ENCODE data around the gene SLC16A5. TPM values are rescaled to one million over a fixed set of nuclear protein-coding genes. Genes with fewer than 3 reads are reported as not detected.

Gene SLC16A5
- total and polyA plus RNA-seq, 10 of the 15 experiments (the other 5 are each of a cell fraction or from before 2014, with no cell fraction given) = 0.03 to 3.1 (median 0.96) TPM

DNA sequence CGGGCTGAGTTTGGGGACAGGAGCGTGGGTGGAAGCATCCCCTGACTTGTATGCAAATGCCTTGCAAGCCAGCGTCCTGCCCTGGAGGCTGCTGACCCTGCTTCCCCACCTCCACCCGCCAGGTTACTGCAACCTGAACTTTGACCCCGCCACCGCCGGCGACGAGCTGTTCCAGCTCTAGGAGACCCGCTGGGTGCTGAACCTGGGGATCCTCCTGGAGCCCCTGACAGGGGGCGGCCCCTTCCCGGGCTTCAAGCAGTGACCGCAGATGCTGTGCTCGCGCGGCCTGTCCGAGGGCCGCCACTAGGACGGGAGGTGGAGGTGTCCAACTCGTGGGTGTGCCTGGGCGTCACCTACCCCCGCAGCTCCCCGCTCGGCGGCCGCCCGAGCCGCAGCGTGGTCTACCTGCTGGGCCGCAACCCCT, 10.7 kb upstream of the SLC16A5 start (continued):
- peak; percentile 79 for TF ChIP-seq NR2C1 (IDR thresholded peaks at IDR 0.05)

DNA sequence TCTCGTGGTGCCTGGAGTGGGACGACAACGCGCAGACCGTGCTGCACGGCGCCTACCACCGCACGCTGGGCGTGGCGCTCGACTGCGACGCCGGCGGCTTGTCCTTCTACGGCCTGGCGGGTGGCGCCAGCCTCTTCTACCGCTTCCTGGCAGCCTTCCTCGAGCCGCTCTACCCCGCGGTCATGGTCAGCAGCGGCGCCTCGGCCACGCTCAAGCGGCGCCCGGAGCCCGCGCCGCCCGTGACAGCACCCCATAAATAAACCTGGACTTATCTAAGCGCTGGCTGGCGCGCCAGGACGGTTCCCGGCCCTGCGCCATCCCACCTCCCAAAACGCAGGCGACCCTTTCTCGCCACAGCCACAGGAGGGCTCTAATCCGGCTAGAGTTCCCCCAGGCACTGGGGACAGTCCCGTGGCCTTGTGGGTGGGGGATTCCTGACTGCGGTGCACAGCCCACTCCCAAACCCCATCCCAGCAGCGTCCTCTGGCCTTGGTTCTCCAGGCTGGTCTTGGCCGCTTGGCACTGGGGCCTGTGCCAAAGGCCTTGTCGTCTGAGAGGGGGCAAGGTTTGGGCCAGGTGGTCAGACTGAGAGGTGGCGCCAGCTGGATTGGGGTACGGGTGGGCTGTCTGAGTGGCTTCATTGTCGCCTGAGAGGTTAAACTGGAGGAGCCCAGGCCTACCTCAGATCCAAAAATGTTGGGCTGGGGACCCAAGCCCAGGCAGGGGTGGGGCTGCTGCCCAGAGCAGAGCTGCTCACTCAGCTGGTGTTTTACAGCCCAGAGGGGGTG, 10.1 kb upstream of the SLC16A5 start:
- TSS peak; percentile 81 for BruUV-seq (replicated peaks)
- CTCF ChIA-PET = interaction anchor here (0.8 to 7.6 kb wide), 9 partner anchors 8 to 124 kb away, joined by 3 to 54 read pairs (median 4); partner anchors contain the start of gene NT5C
- Histone ChIP-seq H2AFZ (ENCODE audit: control insufficient read depth, low read depth, low read length) (peak overlapping the region; percentile 82), H3K4me2 (ENCODE audit: control insufficient read depth, insufficient read depth) (peak overlapping the region; percentile 91), H4K20me1 (ENCODE audit: control insufficient read depth, insufficient read depth) (no peaks in the 10 kb centered on the region), H3K9ac (ENCODE audit: control insufficient read depth, insufficient read depth, low read length) (peak overlapping the region; percentile 79), H3K4me1 (ENCODE audit: control insufficient read depth, insufficient read depth, low read length) (peaks cover 30% of the 10 kb centered on the region), H3K27ac (ENCODE audit: control insufficient read depth, insufficient read depth) (peak overlapping the region; percentile 64), H3K27me3 (replicated peaks in 1 of 2; ENCODE audit: control insufficient read depth in 2 of 2, insufficient read depth in 2 of 2, low read length in 1 of 2) (no peaks in the 10 kb centered on the region), H3K79me2 (ENCODE audit: control insufficient read depth, insufficient read depth, low read length) (no peaks in the 10 kb centered on the region), H3K36me3 (ENCODE audit: control insufficient read depth in 2 of 2, insufficient read depth in 2 of 2, low read length in 1 of 2) (no peaks in the 10 kb centered on the region), H3K9me3 (replicated peaks; ENCODE audit: control insufficient read depth, insufficient read depth, low read length) (no peaks in the 10 kb centered on the region), H3K4me3 (peak overlapping the region; percentile 47; the same call in 1 of the 2 replicates)
- DNase-seq (ENCODE audit: low read depth, low spot score) (no peak), FAIRE-seq (no peak), ATAC-seq (peak; percentile 77)
- SMC1A ChIA-PET (ENCODE audit: uncharacterized antibody, unreplicated experiment) = interaction anchor here (0.9 to 2.3 kb wide), 7 partner anchors 9 to 335 kb away, joined by 3 to 13 read pairs (median 3); partner anchors contain the start of gene SLC16A5
- intact Hi-C loops (cut with micrococcal nuclease; ENCODE audit: unreplicated experiment) (no loop called here), in situ Hi-C loops (cut with MboI) (no loop called here)
- 2% methylated on average over 53 of the region's 53 CpGs for WGBS (ENCODE audit: insufficient coverage, insufficient replicate concordance, low lambda C conversion rate, missing lambda C conversion rate)
- RAD21 ChIA-PET (ENCODE audit: unreplicated experiment) = interaction anchor here (0.7 to 2.2 kb wide), 15 partner anchors 8 to 220 kb away, joined by 3 to 13 read pairs (median 5); partner anchors contain the start of genes ARMC7, NT5C and SLC16A5
- POLR2A ChIA-PET = interaction anchor here (0.7 to 3.9 kb wide), 7 partner anchors 11 to 102 kb away, joined by 3 to 15 read pairs (median 3); partner anchors contain the start of genes ARMC7, JPT1 and SLC16A5
- TF ChIP-seq CHD2 (IDR thresholded peaks at IDR 0.05; ENCODE audit: borderline replicate concordance, low read depth, low read length) (no peak), STAT3 (IDR thresholded peaks at IDR 0.05; ENCODE audit: low read depth, low read length) (no peak), TCF3 (IDR thresholded peaks at IDR 0.05; ENCODE audit: borderline replicate concordance, insufficient read depth, low read depth, low read length) (no peak), RAD51 (IDR thresholded peaks at IDR 0.05) (no peak), TBL1XR1 (IDR thresholded peaks at IDR 0.05; ENCODE audit: low read depth, low read length) (no peak), ESRRA (IDR thresholded peaks at IDR 0.05; ENCODE audit: low read length) (no peak), IRF4 (IDR thresholded peaks at IDR 0.05; ENCODE audit: low read depth, low read length) (no peak), HCFC1 (IDR thresholded peaks at IDR 0.05; ENCODE audit: low read length) (no peak), ZNF274 (IDR thresholded peaks at IDR 0.05; ENCODE audit: insufficient read depth, insufficient read length) (no peak)
- TF ChIP-seq, protein P1, sequence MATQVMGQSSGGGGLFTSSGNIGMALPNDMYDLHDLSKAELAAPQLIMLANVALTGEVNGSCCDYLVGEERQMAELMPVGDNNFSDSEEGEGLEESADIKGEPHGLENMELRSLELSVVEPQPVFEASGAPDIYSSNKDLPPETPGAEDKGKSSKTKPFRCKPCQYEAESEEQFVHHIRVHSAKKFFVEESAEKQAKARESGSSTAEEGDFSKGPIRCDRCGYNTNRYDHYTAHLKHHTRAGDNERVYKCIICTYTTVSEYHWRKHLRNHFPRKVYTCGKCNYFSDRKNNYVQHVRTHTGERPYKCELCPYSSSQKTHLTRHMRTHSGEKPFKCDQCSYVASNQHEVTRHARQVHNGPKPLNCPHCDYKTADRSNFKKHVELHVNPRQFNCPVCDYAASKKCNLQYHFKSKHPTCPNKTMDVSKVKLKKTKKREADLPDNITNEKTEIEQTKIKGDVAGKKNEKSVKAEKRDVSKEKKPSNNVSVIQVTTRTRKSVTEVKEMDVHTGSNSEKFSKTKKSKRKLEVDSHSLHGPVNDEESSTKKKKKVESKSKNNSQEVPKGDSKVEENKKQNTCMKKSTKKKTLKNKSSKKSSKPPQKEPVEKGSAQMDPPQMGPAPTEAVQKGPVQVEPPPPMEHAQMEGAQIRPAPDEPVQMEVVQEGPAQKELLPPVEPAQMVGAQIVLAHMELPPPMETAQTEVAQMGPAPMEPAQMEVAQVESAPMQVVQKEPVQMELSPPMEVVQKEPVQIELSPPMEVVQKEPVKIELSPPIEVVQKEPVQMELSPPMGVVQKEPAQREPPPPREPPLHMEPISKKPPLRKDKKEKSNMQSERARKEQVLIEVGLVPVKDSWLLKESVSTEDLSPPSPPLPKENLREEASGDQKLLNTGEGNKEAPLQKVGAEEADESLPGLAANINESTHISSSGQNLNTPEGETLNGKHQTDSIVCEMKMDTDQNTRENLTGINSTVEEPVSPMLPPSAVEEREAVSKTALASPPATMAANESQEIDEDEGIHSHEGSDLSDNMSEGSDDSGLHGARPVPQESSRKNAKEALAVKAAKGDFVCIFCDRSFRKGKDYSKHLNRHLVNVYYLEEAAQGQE (IDR thresholded peaks at IDR 0.05; ENCODE audit: low read depth, low read length) = 0 out of 2 replicates have a peak, but pooled peaks have one; percentile 6
- TF ChIP-seq, protein P2, sequence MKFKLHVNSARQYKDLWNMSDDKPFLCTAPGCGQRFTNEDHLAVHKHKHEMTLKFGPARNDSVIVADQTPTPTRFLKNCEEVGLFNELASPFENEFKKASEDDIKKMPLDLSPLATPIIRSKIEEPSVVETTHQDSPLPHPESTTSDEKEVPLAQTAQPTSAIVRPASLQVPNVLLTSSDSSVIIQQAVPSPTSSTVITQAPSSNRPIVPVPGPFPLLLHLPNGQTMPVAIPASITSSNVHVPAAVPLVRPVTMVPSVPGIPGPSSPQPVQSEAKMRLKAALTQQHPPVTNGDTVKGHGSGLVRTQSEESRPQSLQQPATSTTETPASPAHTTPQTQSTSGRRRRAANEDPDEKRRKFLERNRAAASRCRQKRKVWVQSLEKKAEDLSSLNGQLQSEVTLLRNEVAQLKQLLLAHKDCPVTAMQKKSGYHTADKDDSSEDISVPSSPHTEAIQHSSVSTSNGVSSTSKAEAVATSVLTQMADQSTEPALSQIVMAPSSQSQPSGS (IDR thresholded peaks at IDR 0.05; ENCODE audit: low read length) = no peak
- TF ChIP-seq, protein P3, sequence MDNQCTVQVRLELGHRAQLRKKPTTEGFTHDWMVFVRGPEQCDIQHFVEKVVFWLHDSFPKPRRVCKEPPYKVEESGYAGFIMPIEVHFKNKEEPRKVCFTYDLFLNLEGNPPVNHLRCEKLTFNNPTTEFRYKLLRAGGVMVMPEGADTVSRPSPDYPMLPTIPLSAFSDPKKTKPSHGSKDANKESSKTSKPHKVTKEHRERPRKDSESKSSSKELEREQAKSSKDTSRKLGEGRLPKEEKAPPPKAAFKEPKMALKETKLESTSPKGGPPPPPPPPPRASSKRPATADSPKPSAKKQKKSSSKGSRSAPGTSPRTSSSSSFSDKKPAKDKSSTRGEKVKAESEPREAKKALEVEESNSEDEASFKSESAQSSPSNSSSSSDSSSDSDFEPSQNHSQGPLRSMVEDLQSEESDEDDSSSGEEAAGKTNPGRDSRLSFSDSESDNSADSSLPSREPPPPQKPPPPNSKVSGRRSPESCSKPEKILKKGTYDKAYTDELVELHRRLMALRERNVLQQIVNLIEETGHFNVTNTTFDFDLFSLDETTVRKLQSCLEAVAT (IDR thresholded peaks at IDR 0.05) = no peak
